SU-DHL-6 (cell line): ENCODE data around the gene ULBP2.
"Not testable (repeated sequence)": the region's sequence is repeated elsewhere in the genome, so short reads cannot be mapped to it uniquely, and the experiment has no call there.

Experiments
- H2AFZ ChIP-seq: fragments of 200-600 bp; sonication (generic); 2 replicates; pipeline ENCODE4 v1.6.1; 2014; ENCODE audit warnings: low read depth, mild to moderate bottlenecking, moderate library complexity, mixed read lengths, antibody characterized with exemption, low read length; ENCODE audit not compliant: severe bottlenecking
- H3F3A ChIP-seq: fragments of 200-600 bp; shearing (Covaris generic); 2 replicates; pipeline ENCODE4 v1.6.0; 2016; ENCODE audit warnings: antibody characterized with exemption, mild to moderate bottlenecking; ENCODE audit not compliant: insufficient read depth
- H3K27ac ChIP-seq: fragments of 200-600 bp; sonication (generic); 2 replicates; pipeline ENCODE4 v1.5.1; 2016; ENCODE audit warnings: low read depth, mild to moderate bottlenecking, low read length, moderate library complexity, mixed read lengths
- H3K27me3 ChIP-seq: fragments of 200-600 bp; sonication (generic), shearing (Covaris generic); 2 replicates; pipeline ENCODE4 v1.6.0; 2014; ENCODE audit warnings: mild to moderate bottlenecking, low read length
- H3K36me3 ChIP-seq: fragments of 200-600 bp; sonication (generic); 2 replicates; pipeline ENCODE4 v1.6.1; 2014; ENCODE audit warnings: mild to moderate bottlenecking, low read length, mixed read lengths
- H3K4me2 ChIP-seq: fragments of 300-600, 200-600 bp; shearing (Covaris generic), sonication (generic); 2 replicates; pipeline ENCODE4 v1.6.0; 2014; ENCODE audit warnings: low read length, low read depth, mild to moderate bottlenecking; ENCODE audit not compliant: poor library complexity, severe bottlenecking
- H3K4me3 ChIP-seq: fragments of 200-600 bp; sonication (generic); 2 replicates; pipeline ENCODE4 v1.5.1; 2014; ENCODE audit warnings: antibody characterized with exemption, low read length, mild to moderate bottlenecking, mixed read lengths; ENCODE audit not compliant: insufficient read depth, poor library complexity, severe bottlenecking
- H3K79me2 ChIP-seq: fragments of 200-600 bp; sonication (generic); 2 replicates; pipeline ENCODE4 v1.6.1; 2014; ENCODE audit warnings: mild to moderate bottlenecking, low read length, moderate library complexity; ENCODE audit not compliant: insufficient read depth
- H3K9ac ChIP-seq: fragments of 200-600 bp; sonication (generic); 2 replicates; pipeline ENCODE4 v1.7.0; 2014; ENCODE audit warnings: mild to moderate bottlenecking, low read length
- H3K9me2 ChIP-seq: fragments of 200-600 bp; sonication (generic); replicated peaks from 2 replicates; pipeline ENCODE4 v1.6.1; 2014; ENCODE audit warnings: low read length; ENCODE audit not compliant: insufficient read depth
- H3K9me3 ChIP-seq: fragments of 200-600 bp; sonication (generic); 2 replicates; pipeline ENCODE4 v1.6.1; 2014; ENCODE audit warnings: low read length, mixed read lengths; ENCODE audit not compliant: insufficient read depth
- H4K20me1 ChIP-seq: fragments of 200-600 bp; sonication (generic); 2 replicates; pipeline ENCODE4 v1.6.1; 2014; ENCODE audit warnings: low read depth, mild to moderate bottlenecking, antibody characterized with exemption, low read length, moderate library complexity, mixed read lengths
- EZH2phosphoT487 ChIP-seq: fragments of 200-600 bp; sonication (generic), shearing (Covaris generic); conservative IDR thresholded peaks from 2 replicates; pipeline ENCODE4 v1.6.1; 2018; ENCODE audit warnings: mild to moderate bottlenecking, antibody characterized with exemption, low read length, moderate library complexity, mixed read lengths
- TF ChIP-seq, protein P1 (sequence below): fragments of 200-600 bp; sonication (generic); IDR thresholded peaks from one replicate; pipeline ENCODE4 v1.5.1; 2017; ENCODE audit warnings: antibody characterized with exemption, mild to moderate bottlenecking, low read length, moderate library complexity; ENCODE audit not compliant: insufficient read depth, poor library complexity, severe bottlenecking

Gene ULBP2

DNA sequence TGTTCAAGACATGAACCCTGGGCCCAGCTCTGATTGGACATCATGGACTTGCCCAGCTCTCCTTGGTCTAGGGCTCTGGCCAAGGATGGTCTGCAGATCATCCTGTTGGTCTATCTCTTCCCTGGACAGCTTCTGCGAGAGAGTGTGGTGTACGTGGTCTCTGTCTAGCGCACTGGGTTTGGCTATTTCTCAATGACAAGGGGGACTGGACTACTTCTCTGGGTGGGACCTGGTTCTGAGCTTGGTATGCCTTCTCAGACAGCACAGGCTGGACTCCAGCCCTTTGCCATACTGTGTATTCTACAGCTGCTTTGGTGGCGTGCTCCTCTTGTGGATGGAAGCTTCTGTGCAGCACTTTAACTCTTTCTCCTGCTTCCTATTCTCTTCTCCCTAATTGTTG lies 35.4 kb upstream of the ULBP2 start:
- Histone ChIP-seq H4K20me1 (no peaks in the 10 kb centered on the region), H3K27me3 (no peaks in the 10 kb centered on the region), H3K9me2 (no peaks in the 10 kb centered on the region), H3K9ac (no peak overlapping the region), H3K4me2 (no peak overlapping the region), H3K4me3 (no peak overlapping the region), H3F3A (no peaks in the 10 kb centered on the region), H3K36me3 (no peaks in the 10 kb centered on the region), H3K27ac (no peak overlapping the region), H2AFZ (no peak overlapping the region), H3K9me3 (peaks cover 13% of the 10 kb centered on the region; the same call in 1 of the 2 replicates), H3K79me2 (no peaks in the 10 kb centered on the region)
- TF ChIP-seq EZH2phosphoT487 = no peak
- TF ChIP-seq, protein P1, sequence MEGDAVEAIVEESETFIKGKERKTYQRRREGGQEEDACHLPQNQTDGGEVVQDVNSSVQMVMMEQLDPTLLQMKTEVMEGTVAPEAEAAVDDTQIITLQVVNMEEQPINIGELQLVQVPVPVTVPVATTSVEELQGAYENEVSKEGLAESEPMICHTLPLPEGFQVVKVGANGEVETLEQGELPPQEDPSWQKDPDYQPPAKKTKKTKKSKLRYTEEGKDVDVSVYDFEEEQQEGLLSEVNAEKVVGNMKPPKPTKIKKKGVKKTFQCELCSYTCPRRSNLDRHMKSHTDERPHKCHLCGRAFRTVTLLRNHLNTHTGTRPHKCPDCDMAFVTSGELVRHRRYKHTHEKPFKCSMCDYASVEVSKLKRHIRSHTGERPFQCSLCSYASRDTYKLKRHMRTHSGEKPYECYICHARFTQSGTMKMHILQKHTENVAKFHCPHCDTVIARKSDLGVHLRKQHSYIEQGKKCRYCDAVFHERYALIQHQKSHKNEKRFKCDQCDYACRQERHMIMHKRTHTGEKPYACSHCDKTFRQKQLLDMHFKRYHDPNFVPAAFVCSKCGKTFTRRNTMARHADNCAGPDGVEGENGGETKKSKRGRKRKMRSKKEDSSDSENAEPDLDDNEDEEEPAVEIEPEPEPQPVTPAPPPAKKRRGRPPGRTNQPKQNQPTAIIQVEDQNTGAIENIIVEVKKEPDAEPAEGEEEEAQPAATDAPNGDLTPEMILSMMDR = no peak

DNA sequence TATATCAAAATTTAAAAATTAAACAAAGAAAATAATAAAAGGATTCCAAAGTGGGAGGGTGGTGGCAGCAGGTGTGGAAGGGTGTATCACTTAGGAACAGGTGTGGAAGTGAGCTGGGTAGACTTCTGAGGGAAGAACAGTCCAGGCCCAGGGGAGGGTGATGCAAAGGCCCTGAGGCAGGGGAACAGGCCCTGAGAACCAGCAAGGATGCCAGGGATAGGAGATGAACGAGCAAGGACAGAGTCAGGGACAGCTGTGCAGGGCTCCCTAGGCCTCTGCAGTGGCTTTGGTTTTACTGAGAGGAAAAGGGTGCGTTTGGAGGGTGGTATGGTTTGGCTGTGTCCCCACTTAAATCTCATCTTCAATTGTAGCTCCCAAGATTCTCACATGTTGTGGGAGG lies 34.5 kb upstream of the ULBP2 start:
- Histone ChIP-seq H3K9me3 (peaks cover 13% of the 10 kb centered on the region; the same call in 1 of the 2 replicates), H3K27ac (no peak overlapping the region), H3F3A (no peaks in the 10 kb centered on the region), H3K36me3 (no peaks in the 10 kb centered on the region), H3K4me3 (no peak overlapping the region), H3K9me2 (no peaks in the 10 kb centered on the region), H3K9ac (no peak overlapping the region), H3K79me2 (no peaks in the 10 kb centered on the region), H4K20me1 (no peaks in the 10 kb centered on the region), H3K4me2 (no peak overlapping the region), H3K27me3 (no peaks in the 10 kb centered on the region), H2AFZ (no peak overlapping the region)
- TF ChIP-seq, protein P1 = no peak
- TF ChIP-seq EZH2phosphoT487 = no peak

DNA sequence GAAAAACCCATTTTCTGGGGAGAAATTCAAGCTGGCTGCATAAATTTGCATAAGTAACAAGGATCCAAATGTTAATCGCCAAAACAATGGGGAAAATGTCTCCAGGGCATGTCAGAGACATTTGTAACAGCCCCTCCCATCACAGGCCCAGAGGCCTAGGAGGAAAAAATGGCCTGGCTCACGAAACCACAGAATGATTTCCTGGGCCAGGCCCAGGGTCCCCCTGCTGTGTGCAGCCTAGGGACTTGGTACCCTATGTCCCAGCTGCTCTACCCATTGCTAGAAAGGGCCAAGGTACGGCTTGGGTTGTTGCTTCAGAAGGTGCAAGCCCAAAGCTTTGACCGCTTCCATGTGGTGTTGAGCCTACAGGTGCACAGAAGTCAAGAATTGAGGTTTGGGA lies 33.3 kb upstream of the ULBP2 start:
- not testable (repeated sequence) for H3K27ac ChIP-seq, H3K36me3 ChIP-seq, H3K27me3 ChIP-seq, H3K9ac ChIP-seq, H3K79me2 ChIP-seq, H3F3A ChIP-seq, H4K20me1 ChIP-seq, H3K4me3 ChIP-seq, H3K4me2 ChIP-seq, H3K9me2 ChIP-seq, H2AFZ ChIP-seq
- H3K9me3 ChIP-seq = peaks cover 13% of the 10 kb centered on the region; the same call in 1 of the 2 replicates

DNA sequence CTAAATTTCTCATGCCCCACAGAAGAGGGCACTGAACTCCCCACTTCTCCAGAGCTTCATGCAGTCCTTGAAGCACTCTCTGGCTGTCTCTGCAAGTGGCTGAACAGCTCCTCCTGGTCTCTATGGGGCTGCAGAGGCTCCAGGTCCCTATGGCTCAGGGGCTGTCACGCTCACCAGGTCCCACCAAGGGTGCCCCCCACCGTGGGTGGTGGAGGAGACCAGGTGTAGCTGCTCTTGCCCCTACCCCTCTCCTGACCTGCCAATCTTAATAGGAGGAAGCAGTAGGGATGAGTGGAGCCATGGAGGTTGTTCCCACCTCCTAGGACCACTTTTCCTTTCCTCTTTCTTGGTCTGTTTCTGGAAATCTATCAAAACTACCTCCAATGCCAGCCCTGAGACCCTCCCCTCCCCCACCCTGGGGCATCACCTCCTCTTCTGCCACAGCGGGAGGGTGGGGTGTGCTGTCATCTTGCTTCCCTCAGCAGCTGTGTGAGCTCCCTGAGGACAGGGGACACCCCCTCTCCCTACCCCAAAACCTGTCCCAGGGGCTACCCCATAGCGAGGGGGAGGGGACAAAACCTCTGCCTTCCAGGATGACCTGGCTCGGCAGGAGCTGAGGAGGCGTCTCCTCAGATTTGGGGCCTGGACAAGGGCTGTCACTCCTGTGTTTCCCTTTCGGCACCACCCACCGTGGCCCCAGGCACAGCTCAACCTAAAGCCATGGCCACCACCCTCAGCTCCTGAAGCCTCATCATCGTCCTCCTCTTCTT lies 31.9 kb upstream of the ULBP2 start:
- no peaks in the 10 kb centered on the region for H3K27me3 ChIP-seq
- no peaks in the 10 kb centered on the region for H3K79me2 ChIP-seq

More for the DNA sequence above, 31.9 kb upstream of the ULBP2 start:
- Histone ChIP-seq H2AFZ (no peak overlapping the region), H3K9me3 (peaks cover 13% of the 10 kb centered on the region; the same call in 1 of the 2 replicates), H4K20me1 (no peaks in the 10 kb centered on the region), H3K27ac (no peak overlapping the region), H3K4me3 (no peak overlapping the region), H3K36me3 (no peaks in the 10 kb centered on the region), H3K9ac (no peak overlapping the region), H3K4me2 (no peak overlapping the region), H3K9me2 (no peaks in the 10 kb centered on the region), H3F3A (no peaks in the 10 kb centered on the region)
- no peak for TF ChIP-seq EZH2phosphoT487
- TF ChIP-seq, protein P1 = no peak
